Measurements from ENCODE around the gene NPHP4. TPM values are rescaled to one million over a fixed set of nuclear protein-coding genes. Genes with fewer than 3 reads are reported as not detected.

NPHP4 gene
- total RNA-seq, 1 experiment from 2014 or later, result 18.8 TPM

DNA sequence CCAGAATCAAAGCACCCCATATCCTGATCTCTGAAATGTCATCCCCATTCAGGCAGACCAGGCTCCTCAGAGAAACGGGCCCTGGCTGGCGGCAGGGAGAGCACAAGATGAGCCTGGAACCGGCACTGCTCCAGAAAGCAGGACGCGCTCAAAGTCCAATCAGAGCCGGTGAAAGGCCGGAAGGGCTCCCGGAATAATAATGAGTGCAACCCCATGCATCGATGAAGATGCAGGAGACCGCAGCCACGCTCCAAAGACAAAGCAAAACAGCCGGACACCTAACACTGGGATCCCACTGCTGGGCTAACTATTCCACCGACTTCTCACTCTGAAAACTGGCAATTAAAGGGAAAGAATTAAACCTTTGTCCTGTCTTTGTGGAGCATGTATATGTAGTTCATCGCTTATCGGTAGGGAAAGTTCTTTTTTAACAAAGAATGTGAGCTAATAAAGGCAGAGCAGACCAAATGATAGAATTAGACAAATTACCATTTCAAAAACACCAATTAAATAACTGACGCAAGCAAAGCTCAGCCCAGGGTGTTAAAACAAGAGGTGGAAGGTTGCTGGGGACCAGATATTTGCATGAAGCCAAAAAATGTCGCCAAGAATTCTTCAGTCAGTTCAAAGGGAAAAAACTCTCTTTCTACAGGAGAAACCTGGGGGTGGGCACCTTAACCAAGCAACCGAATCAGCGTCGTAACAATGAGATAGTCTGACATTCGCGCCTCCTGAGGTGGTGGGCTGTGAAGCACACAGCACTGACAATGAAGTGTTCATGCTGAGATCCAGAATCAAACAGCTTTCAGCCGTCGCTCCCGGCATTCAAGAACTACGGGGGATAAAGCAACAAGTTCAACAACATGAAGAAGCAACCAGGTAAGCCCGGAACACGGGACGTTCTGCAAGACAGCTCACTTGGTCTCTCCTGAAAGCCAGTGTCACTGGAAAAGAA lies 95.2 kb downstream of the NPHP4 start:
- no peaks in the 10 kb centered on the region for H3K27me3 ChIP-seq (ENCODE audit: low read length)
- H3K27ac ChIP-seq (ENCODE audit: low read length), result no peak overlapping the region
- CTCF ChIA-PET, result no interaction called here
- TF ChIP-seq CTCF (conservative IDR thresholded peaks at IDR 0.05; ENCODE audit: low read depth, low read length) (no peak), EZH2 (IDR thresholded peaks at IDR 0.05; ENCODE audit: low read length, unreplicated experiment) (no peak), EZH2phosphoT487 (IDR thresholded peaks at IDR 0.05; ENCODE audit: borderline replicate concordance, low read length) (no peak)
- no peaks in the 10 kb centered on the region for H3K9me2 ChIP-seq (replicated peaks; ENCODE audit: low read length)
- no peaks in the 10 kb centered on the region for H4K20me1 ChIP-seq (ENCODE audit: low read length)
- no peak for DNase-seq
- H3K4me1 ChIP-seq (ENCODE audit: insufficient read depth, low read length), result no peaks in the 10 kb centered on the region
- no peak overlapping the region for H2AFZ ChIP-seq (ENCODE audit: low read length)
- H3K9me3 ChIP-seq (ENCODE audit: low read length), result no peaks in the 10 kb centered on the region
- H3F3A ChIP-seq (ENCODE audit: low read length, unreplicated experiment), result no peaks in the 10 kb centered on the region
- no peaks in the 10 kb centered on the region for H3K79me2 ChIP-seq (ENCODE audit: low read length)
- H3K9ac ChIP-seq (ENCODE audit: low read length), result no peak overlapping the region
- H3K4me3 ChIP-seq (ENCODE audit: low read length), result no peak overlapping the region
- POLR2A ChIA-PET (ENCODE audit: unreplicated experiment), result no interaction called here
- no peak overlapping the region for H3K4me2 ChIP-seq (ENCODE audit: low read length)
- no peak for ATAC-seq
- peaks cover 5% of the 10 kb centered on the region; the same call in 1 of the 2 replicates for H3K36me3 ChIP-seq (ENCODE audit: low read depth, low read length)
- intact Hi-C loops (cut with micrococcal nuclease), result no loop called here
- BruUV-seq (replicated peaks), result no TSS peak

DNA sequence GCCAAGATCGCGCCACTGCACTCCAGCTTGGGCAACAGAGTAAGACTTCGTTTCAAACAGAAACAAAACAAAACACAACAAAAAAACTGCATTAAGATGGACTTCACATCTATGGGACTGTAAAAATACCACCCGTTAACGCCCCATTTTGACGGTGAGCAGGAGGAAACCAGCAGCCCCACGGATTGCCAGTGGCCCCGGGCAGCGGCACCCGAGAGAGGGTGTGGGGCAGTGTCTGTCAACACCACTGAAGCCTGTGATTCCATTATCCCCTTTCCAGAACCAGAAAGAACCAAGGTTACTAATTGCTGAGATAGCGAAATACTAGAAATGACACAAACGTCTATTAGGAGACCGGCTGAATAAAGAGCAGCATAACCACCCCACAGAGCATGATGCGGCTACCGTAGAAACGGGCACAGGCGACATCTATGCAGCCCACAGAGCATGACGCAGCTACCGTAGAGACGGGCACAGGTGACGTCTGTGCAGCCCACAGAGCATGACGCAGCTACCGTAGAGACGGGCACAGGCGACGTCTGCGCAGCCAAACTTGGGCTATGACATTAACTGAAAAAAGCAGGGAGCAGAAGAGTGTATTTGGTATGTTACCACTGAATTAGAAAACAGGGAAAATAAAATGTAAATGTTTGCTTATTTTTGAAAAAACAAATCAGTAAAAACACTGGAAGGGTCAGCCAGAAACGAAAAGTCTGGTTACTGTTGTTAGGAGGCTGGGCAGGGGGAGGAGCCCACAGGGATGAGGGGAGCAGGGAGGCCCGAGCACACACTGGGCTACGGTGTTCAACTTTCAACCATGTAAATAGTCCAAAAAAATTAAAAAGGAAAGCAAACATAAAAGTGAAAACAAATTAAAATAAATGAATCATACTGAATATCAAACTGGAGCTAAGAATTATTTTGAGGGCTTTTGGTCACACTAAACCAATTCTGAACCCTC lies 96.5 kb downstream of the NPHP4 start:
- TF ChIP-seq CTCF (conservative IDR thresholded peaks at IDR 0.05; ENCODE audit: low read depth, low read length) (no peak), EZH2phosphoT487 (IDR thresholded peaks at IDR 0.05; ENCODE audit: borderline replicate concordance, low read length) (no peak), EZH2 (IDR thresholded peaks at IDR 0.05; ENCODE audit: low read length, unreplicated experiment) (no peak)
- no peak overlapping the region for H3K4me2 ChIP-seq (ENCODE audit: low read length)
- no peaks in the 10 kb centered on the region for H3K27me3 ChIP-seq (ENCODE audit: low read length)
- DNase-seq, result no peak
- ChIA-PET CTCF (no interaction called here), POLR2A (ENCODE audit: unreplicated experiment) (no interaction called here)
- H4K20me1 ChIP-seq (ENCODE audit: low read length), result no peaks in the 10 kb centered on the region
- H3K79me2 ChIP-seq (ENCODE audit: low read length), result no peaks in the 10 kb centered on the region
- H3K9me2 ChIP-seq (replicated peaks; ENCODE audit: low read length), result no peaks in the 10 kb centered on the region
- no peaks in the 10 kb centered on the region for H3K4me1 ChIP-seq (ENCODE audit: insufficient read depth, low read length)
- H3K9me3 ChIP-seq (ENCODE audit: low read length), result no peaks in the 10 kb centered on the region
- H3F3A ChIP-seq (ENCODE audit: low read length, unreplicated experiment), result no peaks in the 10 kb centered on the region
- ATAC-seq, result no peak
- H3K9ac ChIP-seq (ENCODE audit: low read length), result no peak overlapping the region
- H2AFZ ChIP-seq (ENCODE audit: low read length), result no peak overlapping the region
- intact Hi-C loops (cut with micrococcal nuclease), result no loop called here
- no peak overlapping the region for H3K4me3 ChIP-seq (ENCODE audit: low read length)
- H3K36me3 ChIP-seq (ENCODE audit: low read depth, low read length), result peaks cover 5% of the 10 kb centered on the region; the same call in 1 of the 2 replicates
- no TSS peak for BruUV-seq (replicated peaks)
- no peak overlapping the region for H3K27ac ChIP-seq (ENCODE audit: low read length)
